Measurements from ENCODE around the gene CCDC148. TPM values are rescaled to one million over a fixed set of nuclear protein-coding genes. Genes with fewer than 3 reads are reported as not detected.

The CCDC148 gene
- total RNA-seq, 1 donor from 2014 or later = 1.0 TPM

DNA sequence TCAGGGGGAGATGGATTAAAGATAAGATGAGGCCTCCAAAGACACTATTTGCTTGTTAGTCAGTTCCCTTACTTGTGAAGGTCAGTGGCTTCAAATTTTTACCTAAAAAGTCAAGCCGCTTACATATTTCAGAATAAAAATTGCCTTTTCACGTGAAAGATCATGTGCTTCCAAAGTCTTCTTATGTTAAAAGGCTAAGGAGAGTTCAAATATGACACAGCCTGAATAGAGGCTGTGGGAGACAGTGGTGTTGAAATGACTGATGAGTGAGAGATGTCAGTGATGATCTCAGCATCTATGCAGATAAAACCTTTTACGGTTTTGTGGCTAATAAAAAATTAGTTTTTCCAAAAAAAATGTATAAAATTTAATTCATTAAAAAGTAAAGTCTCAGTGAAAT lies 314.4 kb downstream of the CCDC148 start:
- Histone ChIP-seq H3K4me3 (ENCODE audit: low read depth, low read length) (no peak overlapping the region), H3K27me3 (ENCODE audit: control insufficient read depth, insufficient read depth, low read length) (no peaks in the 10 kb centered on the region), H3K36me3 (ENCODE audit: control insufficient read depth, insufficient read depth, low read length) (no peaks in the 10 kb centered on the region)
- TF ChIP-seq, protein P1, sequence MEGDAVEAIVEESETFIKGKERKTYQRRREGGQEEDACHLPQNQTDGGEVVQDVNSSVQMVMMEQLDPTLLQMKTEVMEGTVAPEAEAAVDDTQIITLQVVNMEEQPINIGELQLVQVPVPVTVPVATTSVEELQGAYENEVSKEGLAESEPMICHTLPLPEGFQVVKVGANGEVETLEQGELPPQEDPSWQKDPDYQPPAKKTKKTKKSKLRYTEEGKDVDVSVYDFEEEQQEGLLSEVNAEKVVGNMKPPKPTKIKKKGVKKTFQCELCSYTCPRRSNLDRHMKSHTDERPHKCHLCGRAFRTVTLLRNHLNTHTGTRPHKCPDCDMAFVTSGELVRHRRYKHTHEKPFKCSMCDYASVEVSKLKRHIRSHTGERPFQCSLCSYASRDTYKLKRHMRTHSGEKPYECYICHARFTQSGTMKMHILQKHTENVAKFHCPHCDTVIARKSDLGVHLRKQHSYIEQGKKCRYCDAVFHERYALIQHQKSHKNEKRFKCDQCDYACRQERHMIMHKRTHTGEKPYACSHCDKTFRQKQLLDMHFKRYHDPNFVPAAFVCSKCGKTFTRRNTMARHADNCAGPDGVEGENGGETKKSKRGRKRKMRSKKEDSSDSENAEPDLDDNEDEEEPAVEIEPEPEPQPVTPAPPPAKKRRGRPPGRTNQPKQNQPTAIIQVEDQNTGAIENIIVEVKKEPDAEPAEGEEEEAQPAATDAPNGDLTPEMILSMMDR (IDR thresholded peaks at IDR 0.05; ENCODE audit: insufficient read depth, low read length, poor library complexity, severe bottlenecking) = no peak
- DNase-seq (ENCODE audit: low read depth) = no peak

DNA sequence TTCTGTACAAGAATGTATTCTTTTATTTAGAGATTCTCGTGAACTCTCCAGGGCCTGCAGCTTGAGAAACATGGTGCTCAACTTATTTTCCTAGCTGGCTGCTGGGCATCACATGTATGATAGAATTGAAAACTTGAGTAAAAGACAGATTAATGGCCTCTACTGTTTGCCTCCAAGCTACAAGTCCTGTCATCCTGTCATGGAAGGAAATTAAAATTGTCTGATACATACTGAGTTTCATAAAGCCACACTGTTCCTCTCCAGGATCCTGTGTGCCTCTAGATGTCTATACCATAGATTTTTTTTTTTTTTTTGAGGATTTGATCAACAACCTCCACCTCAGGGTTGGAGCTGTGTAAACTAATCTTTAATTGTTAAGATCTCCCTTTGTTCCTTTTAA lies 316.4 kb downstream of the CCDC148 start:
- TF ChIP-seq, protein P1 (IDR thresholded peaks at IDR 0.05; ENCODE audit: insufficient read depth, low read length, poor library complexity, severe bottlenecking) = no peak
- no peaks in the 10 kb centered on the region for H3K36me3 ChIP-seq (ENCODE audit: control insufficient read depth, insufficient read depth, low read length)
- no peak for DNase-seq (ENCODE audit: low read depth)
- H3K27me3 ChIP-seq (ENCODE audit: control insufficient read depth, insufficient read depth, low read length) = no peaks in the 10 kb centered on the region
- H3K4me3 ChIP-seq (ENCODE audit: low read depth, low read length) = no peak overlapping the region

DNA sequence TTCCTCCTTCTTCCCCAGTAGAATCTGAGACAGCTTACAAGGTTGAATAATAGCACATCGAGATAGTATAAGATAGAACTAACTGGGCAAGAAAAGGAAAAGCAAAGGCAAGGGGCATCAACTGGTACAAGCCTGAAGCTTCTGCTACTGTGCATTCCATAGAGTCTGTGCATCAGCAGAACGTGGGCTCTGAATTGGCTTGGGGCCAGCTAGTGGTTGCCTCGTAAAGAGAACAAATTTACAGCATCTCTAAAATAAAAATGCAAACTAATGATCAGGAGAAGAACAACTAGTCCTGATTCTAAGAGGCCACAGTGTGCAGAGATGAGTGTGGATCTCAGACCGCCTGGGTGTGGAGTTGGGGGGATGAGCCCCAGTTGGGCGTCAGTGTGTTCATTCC lies 318.3 kb downstream of the CCDC148 start:
- Histone ChIP-seq H3K4me3 (ENCODE audit: low read depth, low read length) (no peak overlapping the region), H3K36me3 (ENCODE audit: control insufficient read depth, insufficient read depth, low read length) (no peaks in the 10 kb centered on the region), H3K27me3 (ENCODE audit: control insufficient read depth, insufficient read depth, low read length) (no peaks in the 10 kb centered on the region)
- no peak for DNase-seq (ENCODE audit: low read depth)
- TF ChIP-seq, protein P1 (IDR thresholded peaks at IDR 0.05; ENCODE audit: insufficient read depth, low read length, poor library complexity, severe bottlenecking) = no peak

DNA sequence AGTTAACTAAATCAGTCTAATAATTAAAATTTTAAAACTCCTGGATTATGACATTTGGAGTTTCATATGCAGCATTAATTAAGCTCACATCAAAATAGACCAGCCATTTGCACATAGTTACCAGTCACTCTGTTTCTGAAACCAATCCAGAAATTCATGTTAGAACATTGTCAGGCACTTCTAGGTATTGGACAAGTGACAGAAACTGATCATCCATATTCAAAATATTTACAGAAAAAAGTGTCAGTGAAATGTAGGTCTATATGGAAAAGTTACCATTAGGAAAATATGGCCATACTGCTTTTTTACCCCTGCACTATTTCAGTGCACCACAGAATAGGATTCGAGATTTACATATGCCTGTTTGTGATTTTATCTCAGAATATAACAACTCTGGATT lies 321.5 kb downstream of the CCDC148 start:
- Histone ChIP-seq H3K4me3 (ENCODE audit: low read depth, low read length) (no peak overlapping the region), H3K36me3 (ENCODE audit: control insufficient read depth, insufficient read depth, low read length) (no peaks in the 10 kb centered on the region), H3K27me3 (ENCODE audit: control insufficient read depth, insufficient read depth, low read length) (no peaks in the 10 kb centered on the region)
- no peak for DNase-seq (ENCODE audit: low read depth)
- TF ChIP-seq, protein P1 (IDR thresholded peaks at IDR 0.05; ENCODE audit: insufficient read depth, low read length, poor library complexity, severe bottlenecking) = no peak

DNA sequence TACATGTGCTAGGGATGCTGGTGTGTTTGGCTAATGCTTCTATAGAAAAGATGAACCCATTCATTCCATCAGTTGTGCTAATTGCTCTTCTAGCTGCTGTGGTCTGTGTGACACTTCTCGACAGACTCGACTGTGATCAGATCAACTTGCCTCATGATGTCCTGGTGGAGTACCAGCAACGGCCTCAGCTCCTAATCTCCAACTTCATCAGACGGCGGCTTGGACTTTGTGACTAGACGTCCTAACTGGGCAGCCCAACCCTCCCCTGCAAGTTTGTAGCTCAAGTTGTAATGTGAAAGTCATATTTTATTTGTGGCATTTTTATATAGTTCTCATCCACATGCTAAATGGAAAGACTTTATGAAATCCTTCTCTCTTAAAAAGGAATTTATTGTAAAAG lies 321.9 kb downstream of the CCDC148 start:
- Histone ChIP-seq H3K36me3 (ENCODE audit: control insufficient read depth, insufficient read depth, low read length) (no peaks in the 10 kb centered on the region), H3K27me3 (ENCODE audit: control insufficient read depth, insufficient read depth, low read length) (no peaks in the 10 kb centered on the region), H3K4me3 (ENCODE audit: low read depth, low read length) (no peak overlapping the region)
- no peak for DNase-seq (ENCODE audit: low read depth)
- TF ChIP-seq, protein P1 (IDR thresholded peaks at IDR 0.05; ENCODE audit: insufficient read depth, low read length, poor library complexity, severe bottlenecking) = no peak

DNA sequence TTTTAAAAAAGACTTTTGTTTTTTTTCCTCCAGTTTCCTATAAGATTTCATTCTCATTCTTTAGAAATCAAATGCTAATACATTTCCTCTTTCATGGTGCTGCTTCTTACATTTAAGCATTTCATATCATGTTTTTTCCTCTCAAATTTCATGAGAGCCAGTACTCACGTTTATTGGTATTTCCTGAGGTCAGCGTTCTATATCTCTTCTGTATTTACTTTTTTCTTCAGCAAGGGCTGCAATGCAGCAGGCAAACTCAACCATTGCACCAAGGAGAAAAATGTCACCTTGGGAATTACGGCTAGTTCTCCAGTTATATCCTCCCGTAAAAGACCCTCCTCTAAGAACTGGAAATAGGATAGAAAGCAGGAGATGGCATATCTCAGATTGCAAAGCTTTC lies 322.5 kb downstream of the CCDC148 start:
- TF ChIP-seq, protein P1 (IDR thresholded peaks at IDR 0.05; ENCODE audit: insufficient read depth, low read length, poor library complexity, severe bottlenecking) = no peak
- H3K27me3 ChIP-seq (ENCODE audit: control insufficient read depth, insufficient read depth, low read length) = no peaks in the 10 kb centered on the region

More for the DNA sequence above, 322.5 kb downstream of the CCDC148 start:
- H3K36me3 ChIP-seq (ENCODE audit: control insufficient read depth, insufficient read depth, low read length) = no peaks in the 10 kb centered on the region
- H3K4me3 ChIP-seq (ENCODE audit: low read depth, low read length) = no peak overlapping the region
- no peak for DNase-seq (ENCODE audit: low read depth)

Measured in kidney epithelial cell (primary cell).